Transverse colon (tissue), 4 donors: ENCODE measurements around the gene TMEM212. TPM values are rescaled to one million over a fixed set of nuclear protein-coding genes. Genes with fewer than 3 reads are reported as not detected.
"Not testable (repeated sequence)": the region's sequence is repeated elsewhere in the genome, so short reads cannot be mapped to it uniquely, and the experiment has no call there.

ENCODE experiments used
- DNase-seq: peaks from one replicate; pipeline ENCODE4 v3.0.0-alpha.2; 2019
- H3K27ac ChIP-seq, 4 donors: fragments of 200-600 bp; sonication (generic); 2 replicates each; pipeline ENCODE4 v1.5.1; 2016 to 2018; ENCODE audit warnings: inconsistent platforms in 4 of 4
- H3K27me3 ChIP-seq: fragments of 200-600 bp; sonication (generic); 2 replicates; pipeline ENCODE4 v1.5.1; 2017; ENCODE audit warnings: inconsistent platforms
- H3K36me3 ChIP-seq, 4 donors: fragments of 200-600 bp; sonication (generic); 2 replicates each; pipeline ENCODE4 v1.5.1; 2017 to 2019; ENCODE audit warnings: inconsistent platforms in 4 of 4
- H3K4me1 ChIP-seq, 4 donors: fragments of 200-600 bp; sonication (generic); 2 replicates each; pipeline ENCODE4 v1.5.1; 2017 to 2020; ENCODE audit warnings: inconsistent platforms in 4 of 4
- H3K4me3 ChIP-seq, 4 donors: fragments of 200-600 bp; sonication (generic); 1 replicate in 1 of 4; 2 replicates in 3 of 4; pipeline versions ENCODE4 v1.5.1 to v1.6.1; 2017 to 2019; ENCODE audit warnings: inconsistent platforms in 4 of 4
- H3K9me3 ChIP-seq, 2 donors: fragments of 200-600 bp; sonication (generic); 2 replicates each; pipeline ENCODE4 v1.5.1; 2017 to 2019; ENCODE audit warnings: inconsistent platforms in 2 of 2
- CTCF ChIP-seq, 5 experiments: fragments of 200-600 bp in 3 of 5; fragments of 450-650 bp in 2 of 5; sonication (generic) in 3 of 5; IDR thresholded peaks; 1 replicate in 2 of 5; 2 replicates in 3 of 5; pipeline ENCODE4 v1.5.1; 2016 to 2017; ENCODE audit warnings: antibody characterized with exemption in 5 of 5, inconsistent platforms in 3 of 5, mild to moderate bottlenecking in 2 of 5, moderate library complexity in 1 of 5
- EP300 ChIP-seq: sonication (generic); formaldehyde crosslinking; IDR thresholded peaks from one replicate; pipeline ENCODE4 v1.6.1; 2017; ENCODE audit warnings: antibody characterized with exemption, low read depth
- POLR2A ChIP-seq: fragments of 450-650 bp; IDR thresholded peaks from one replicate; pipeline ENCODE4 v1.6.1; 2016; ENCODE audit warnings: antibody characterized with exemption, mild to moderate bottlenecking, moderate library complexity
- POLR2AphosphoS5 ChIP-seq, 3 donors: sonication (generic); formaldehyde crosslinking; IDR thresholded peaks; one replicate each; pipeline ENCODE4 v1.6.1; 2016; ENCODE audit warnings: antibody characterized with exemption in 3 of 3
- WGBS, 2 donors: methylation state at CpG; one replicate each; pipeline ENCODE4 v1.1.5; 2018; ENCODE audit warnings: low coverage in 1 of 2; 5-methylcytosine and 5-hydroxymethylcytosine counted together
- in situ Hi-C, 4 donors: fragments of 200-750 bp; cut with MboI; loops; one replicate each; pipeline versions ENCODE4 v1.15.0 to v1.15.1; 2017; ENCODE audit warnings: low sequenced_read_pairs in 3 of 4, low pct_ligation_motif_present in 1 of 4, low pct_unique_long_range_greater_than_20kb in 1 of 4
- intact Hi-C: fragments of 100-400 bp; cut with DNase I; formaldehyde crosslinking; loops from one replicate; pipeline ENCODE4 v1.15.1; 2023; ENCODE audit warnings: low total_unique reads
- total RNA-seq, 4 donors: library from RNA; depleted of rRNA; stranded (reverse); fragments of >200 nt; gene quantifications; one replicate each; pipeline ENCODE4 v1.1.0, GENCODE V29; 2016

The TMEM212 gene
- total RNA-seq, 4 donors from 2014 or later: not detected

GRCh38 chr3:171850320-171850959 is 7.3 kb downstream of the TMEM212 start:
- intact Hi-C loops: no loop called here
- DNase-seq: no peak

GRCh38 chr3:171850960-171851659 is 8.0 kb downstream of the TMEM212 start:
- 75 to 88% methylated on average over 5 to 6 of the region's 6 CpGs for WGBS, 2 donors
- no peak overlapping the region for H3K27ac ChIP-seq
- in situ Hi-C loops: no loop called here

More at GRCh38 chr3:171850320-171850959, 7.3 kb downstream of the TMEM212 start:
- Histone ChIP-seq H3K9me3 (peaks cover 13% of the 10 kb centered on the region in 2 donors), H3K4me3 (no peak overlapping the region), H3K4me1 (no peaks in the 10 kb centered on the region), H3K27ac (no peak overlapping the region), H3K36me3 (no peaks in the 10 kb centered on the region), H3K27me3 (no peaks in the 10 kb centered on the region)
- TF ChIP-seq POLR2AphosphoS5 (IDR thresholded peaks at IDR 0.05) (no peak), CTCF (IDR thresholded peaks at IDR 0.05) (no peak), EP300 (no peak), POLR2A (no peak)
- in situ Hi-C loops: no loop called here
- WGBS, 2 donors: 78 to 92% methylated on average over 6 of the region's 6 CpGs

GRCh38 chr3:171851660-171852058 is 8.5 kb downstream of the TMEM212 start:
- DNase-seq: no peak
- H3K27me3 ChIP-seq: no peaks in the 10 kb centered on the region
- TF ChIP-seq CTCF (IDR thresholded peaks at IDR 0.05): no peak
- no peak for TF ChIP-seq POLR2A
- no peak for TF ChIP-seq EP300
- no peak for TF ChIP-seq POLR2AphosphoS5 (IDR thresholded peaks at IDR 0.05)
- peaks cover 13 to 14% of the 10 kb centered on the region in 2 donors for H3K9me3 ChIP-seq
- H3K36me3 ChIP-seq: no peaks in the 10 kb centered on the region
- intact Hi-C loops: no loop called here
- 56 to 67% methylated on average over 5 of the region's 5 CpGs for WGBS, 2 donors
- H3K4me1 ChIP-seq: no peaks in the 10 kb centered on the region
- in situ Hi-C loops: no loop called here
- H3K27ac ChIP-seq: no peak overlapping the region
- H3K4me3 ChIP-seq: no peak overlapping the region

More at GRCh38 chr3:171850960-171851659, 8.0 kb downstream of the TMEM212 start:
- DNase-seq: no peak
- no peak overlapping the region for H3K4me3 ChIP-seq
- TF ChIP-seq EP300 (no peak), POLR2AphosphoS5 (IDR thresholded peaks at IDR 0.05) (no peak), CTCF (IDR thresholded peaks at IDR 0.05) (no peak), POLR2A (no peak)
- H3K9me3 ChIP-seq: peaks cover 13 to 14% of the 10 kb centered on the region in 2 donors
- intact Hi-C loops: no loop called here
- H3K27me3 ChIP-seq: no peaks in the 10 kb centered on the region
- H3K36me3 ChIP-seq: no peaks in the 10 kb centered on the region
- no peaks in the 10 kb centered on the region for H3K4me1 ChIP-seq

GRCh38 chr3:171854649-171855305 is 11.6 kb downstream of the TMEM212 start:
- DNase-seq: no peak
- WGBS, 2 donors: 79 to 87% methylated on average over 2 of the region's 2 CpGs
- H3K9me3 ChIP-seq: peaks cover 13 to 14% of the 10 kb centered on the region in 2 donors
- no peak overlapping the region for H3K4me3 ChIP-seq
- no peaks in the 10 kb centered on the region for H3K27me3 ChIP-seq
- H3K4me1 ChIP-seq: no peaks in the 10 kb centered on the region
- H3K36me3 ChIP-seq: no peaks in the 10 kb centered on the region
- in situ Hi-C loops: no loop called here
- TF ChIP-seq POLR2A: no peak
- no peak overlapping the region for H3K27ac ChIP-seq
- intact Hi-C loops: no loop called here

GRCh38 chr3:171858770-171859169 is 15.6 kb downstream of the TMEM212 start:
- intact Hi-C loops, H3K27me3 ChIP-seq, in situ Hi-C loops, H3K27ac ChIP-seq, H3K36me3 ChIP-seq, H3K4me3 ChIP-seq, H3K4me1 ChIP-seq, DNase-seq: not testable (repeated sequence)
- peaks cover 13 to 14% of the 10 kb centered on the region in 2 donors for H3K9me3 ChIP-seq
- 90 to 93% methylated on average over 3 to 4 of the region's 4 CpGs for WGBS, 2 donors
